ENCODE results near the gene SPTB.

The SPTB gene

GRCh38 chr14:64729386-64730060, 150.2 kb downstream of the SPTB start:
- no peak for DNase-seq (ENCODE audit: low spot score)

- no peak for DNase-seq (ENCODE audit: low spot score)
Observed at GRCh38 chr14:64728856-64729255, 150.9 kb downstream of the SPTB start.

GRCh38 chr14:64728106-64728505, 151.6 kb downstream of the SPTB start:
- no peak for DNase-seq (ENCODE audit: low spot score)

- no peak for DNase-seq (ENCODE audit: low spot score)
Observed at GRCh38 chr14:64727551-64728071, 152.1 kb downstream of the SPTB start.

GRCh38 chr14:64726585-64726890, 153.2 kb downstream of the SPTB start:
- no peak for DNase-seq (ENCODE audit: low spot score)

- DNase-seq (ENCODE audit: low spot score), result no peak
Observed at GRCh38 chr14:64725879-64726584, 153.7 kb downstream of the SPTB start.

GRCh38 chr14:64725261-64725815, 154.4 kb downstream of the SPTB start:
- no peak for DNase-seq (ENCODE audit: low spot score)

- DNase-seq (ENCODE audit: low spot score), result no peak
Observed at GRCh38 chr14:64724578-64724930, 155.2 kb downstream of the SPTB start.

GRCh38 chr14:64723691-64724577, 155.8 kb downstream of the SPTB start:
- DNase-seq (ENCODE audit: low spot score), result no peak

- no peak for DNase-seq (ENCODE audit: low spot score)
Observed at GRCh38 chr14:64722842-64723447, 156.8 kb downstream of the SPTB start.

- no peak for DNase-seq (ENCODE audit: low spot score)
Observed at GRCh38 chr14:64721899-64722298, 157.8 kb downstream of the SPTB start.

- peak; percentile 90 for DNase-seq (ENCODE audit: low spot score)
Observed at GRCh38 chr14:64721391-64721791, 158.3 kb downstream of the SPTB start.

GRCh38 chr14:64720131-64720576, 159.6 kb downstream of the SPTB start:
- peak; percentile 38 for DNase-seq (ENCODE audit: low spot score)

- DNase-seq (ENCODE audit: low spot score), result no peak
Observed at GRCh38 chr14:64719601-64720000, 160.1 kb downstream of the SPTB start.

GRCh38 chr14:64718762-64719161, 160.9 kb downstream of the SPTB start:
- DNase-seq (ENCODE audit: low spot score), result no peak

GRCh38 chr14:64717870-64718269, 161.8 kb downstream of the SPTB start:
- DNase-seq (ENCODE audit: low spot score), result no peak

- DNase-seq (ENCODE audit: low spot score), result peak; percentile 32
Observed at GRCh38 chr14:64715628-64716412, 163.9 kb downstream of the SPTB start.

GRCh38 chr14:64715146-64715627, 164.5 kb downstream of the SPTB start:
- DNase-seq (ENCODE audit: low spot score), result no peak

GRCh38 chr14:64714432-64715025, 165.2 kb downstream of the SPTB start:
- DNase-seq (ENCODE audit: low spot score), result no peak

GRCh38 chr14:64713677-64714076, 166.0 kb downstream of the SPTB start:
- no peak for DNase-seq (ENCODE audit: low spot score)

- DNase-seq (ENCODE audit: low spot score), result no peak
Observed at GRCh38 chr14:64711039-64711438, 168.7 kb downstream of the SPTB start.
